SK-N-SH (cell line): ENCODE data around the gene LRGUK. TPM values are rescaled to one million over a fixed set of nuclear protein-coding genes. Genes with fewer than 3 reads are reported as not detected.
A peak's percentile ranks its signal among the peaks of the same experiment; 100 is the strongest.

Experiments
- CTCF ChIA-PET: fragments of 300-600, 350-600 bp; formaldehyde crosslinking; extraction: SDS; loops from one replicate; lab custom pipeline; 2021; lab: Yijun Ruan, JAX
- POLR2A ChIA-PET: fragments of 350-600 bp; sonication (Branson Sonifier 250); formaldehyde crosslinking; extraction: SDS; loops from one replicate; lab custom pipeline; 2020; ENCODE audit warnings: antibody characterized with exemption, inconsistent platforms; lab: Yijun Ruan, JAX
- DNase-seq: peaks from one replicate; pipeline ENCODE4 v3.0.0; 2012
- H2AFZ ChIP-seq: fragments of 200-600 bp; sonication (generic); 2 replicates; pipeline ENCODE4 v1.8.1; 2016; ENCODE audit warnings: antibody characterized with exemption, mild to moderate bottlenecking, low read depth
- H3F3A ChIP-seq: fragments of 200-600 bp; sonication (generic); replicated peaks from 2 replicates; pipeline ENCODE3; 2016; ENCODE audit warnings: antibody characterized with exemption, mild to moderate bottlenecking; ENCODE audit not compliant: insufficient read depth
- H3K27ac ChIP-seq, 2 experiments: fragments of 200-500 bp in 1 of 2; fragments of 200-600 bp in 1 of 2; sonication (Bioruptor generic) in 1 of 2; sonication (generic), shearing (Covaris generic) in 1 of 2; 2 replicates each; pipeline versions ENCODE4 v1.5.1 to v1.6.1; 2014 to 2016; ENCODE audit warnings: low read depth in 2 of 2, inconsistent platforms in 1 of 2, low read length in 1 of 2, mild to moderate bottlenecking in 1 of 2, mixed read lengths in 1 of 2
- H3K27me3 ChIP-seq: fragments of 200-600 bp; sonication (generic), shearing (Covaris generic); 2 replicates; pipeline ENCODE4 v1.6.1; 2016; ENCODE audit warnings: mixed run types; ENCODE audit not compliant: insufficient read depth
- H3K36me3 ChIP-seq, 2 experiments: fragments of 200-500 bp in 1 of 2; fragments of 200-600 bp in 1 of 2; sonication (Bioruptor generic) in 1 of 2; sonication (generic) in 1 of 2; replicated peaks in 1 of 2; 2 replicates each; pipeline versions ENCODE3 to v1.5.1; 2014 to 2016; ENCODE audit warnings: low read length in 1 of 2, mild to moderate bottlenecking in 1 of 2; ENCODE audit not compliant: insufficient read depth in 2 of 2, control insufficient read depth in 1 of 2
- H3K4me1 ChIP-seq, 2 experiments: fragments of 200-500 bp in 1 of 2; fragments of 200-600 bp in 1 of 2; sonication (Bioruptor generic) in 1 of 2; sonication (generic), shearing (Covaris generic) in 1 of 2; 2 replicates each; pipeline versions ENCODE4 v1.5.1 to v1.6.1; 2014 to 2016; ENCODE audit warnings: low read depth in 1 of 2, low read length in 1 of 2, mixed run types in 1 of 2; ENCODE audit not compliant: insufficient read depth in 2 of 2, control insufficient read depth in 1 of 2
- H3K4me2 ChIP-seq: fragments of 200-600 bp; sonication (generic), shearing (Covaris generic); 2 replicates; pipeline ENCODE4 v1.6.1; 2017; ENCODE audit warnings: mixed run types
- H3K4me3 ChIP-seq, 2 experiments: fragments of 200-500 bp in 1 of 2; fragments of 200-600 bp in 1 of 2; sonication (Bioruptor generic) in 1 of 2; sonication (generic), shearing (Covaris generic) in 1 of 2; 2 replicates each; pipeline versions ENCODE4 v1.5.1 to v1.8.1; 2014 to 2016; ENCODE audit warnings: low read depth in 2 of 2, inconsistent platforms in 1 of 2, low read length in 1 of 2, mild to moderate bottlenecking in 1 of 2, mixed read lengths in 1 of 2, moderate library complexity in 1 of 2
- H3K79me2 ChIP-seq: fragments of 200-600 bp; sonication (generic); 2 replicates; pipeline ENCODE4 v1.8.1; 2017; ENCODE audit warnings: mild to moderate bottlenecking; ENCODE audit not compliant: insufficient read depth
- H3K9ac ChIP-seq: fragments of 200-600 bp; sonication (generic); 2 replicates; pipeline ENCODE4 v1.6.1; 2017; ENCODE audit warnings: mixed run types
- H3K9me2 ChIP-seq: fragments of 200-600 bp; sonication (generic); 2 replicates; pipeline ENCODE4 v1.6.1; 2017; ENCODE audit warnings: mixed run types
- H3K9me3 ChIP-seq: fragments of 200-600 bp; sonication (generic); 2 replicates; pipeline ENCODE4 v1.6.1; 2017; ENCODE audit warnings: mixed run types, mild to moderate bottlenecking, moderate library complexity
- H4K20me1 ChIP-seq: fragments of 200-600 bp; sonication (generic); 2 replicates; pipeline ENCODE4 v1.6.1; 2017; ENCODE audit warnings: mild to moderate bottlenecking, mixed run types; ENCODE audit not compliant: insufficient read depth
- ELF1 ChIP-seq: IDR thresholded peaks from 2 replicates; pipeline ENCODE4 v1.4.0; 2012
- EP300 ChIP-seq, 2 experiments: IDR thresholded peaks; 2 replicates each; pipeline versions ENCODE4 v1.4.0 to v1.6.1; 2012; ENCODE audit warnings: borderline replicate concordance in 1 of 2, low read depth in 1 of 2, low read length in 1 of 2
- FOSL2 ChIP-seq: IDR thresholded peaks from 2 replicates; pipeline ENCODE4 v1.4.0; 2012; ENCODE audit warnings: low read depth, mild to moderate bottlenecking, moderate library complexity, borderline replicate concordance
- FOXJ3 ChIP-seq: sonication (generic); formaldehyde crosslinking; IDR thresholded peaks from 2 replicates; pipeline ENCODE4 v1.5.1; 2020; ENCODE audit warnings: mild to moderate bottlenecking, missing genetic modification reagents
- GATA2 ChIP-seq: sonication (generic); formaldehyde crosslinking; IDR thresholded peaks from 2 replicates; pipeline ENCODE4 v1.5.0; 2020; ENCODE audit warnings: mild to moderate bottlenecking, missing genetic modification reagents
- MEF2A ChIP-seq: IDR thresholded peaks from 2 replicates; pipeline ENCODE4 v1.4.0; 2012; ENCODE audit warnings: low read depth, borderline replicate concordance
- RAD21 ChIP-seq: IDR thresholded peaks from 2 replicates; pipeline ENCODE4 v1.6.1; 2012; ENCODE audit warnings: mild to moderate bottlenecking, low read length
- RCOR1 ChIP-seq: fragments of 150-350 bp; IDR thresholded peaks from 2 replicates; pipeline ENCODE4 v1.6.1; 2017; ENCODE audit warnings: antibody characterized with exemption, low read length
- RXRA ChIP-seq: IDR thresholded peaks from 2 replicates; pipeline ENCODE4 v1.4.0; 2012; ENCODE audit warnings: low read depth, mild to moderate bottlenecking, borderline replicate concordance
- SMC3 ChIP-seq: IDR thresholded peaks from 2 replicates; pipeline ENCODE4 v1.6.1; 2012; ENCODE audit warnings: low read depth, low read length, improper control_type of control experiment
- TAF1 ChIP-seq: IDR thresholded peaks from 2 replicates; pipeline ENCODE4 v1.6.1; 2012; ENCODE audit warnings: low read depth, mild to moderate bottlenecking, low read length, moderate library complexity, borderline replicate concordance
- TEAD4 ChIP-seq: IDR thresholded peaks from 2 replicates; pipeline ENCODE4 v1.4.0; 2012; ENCODE audit warnings: mild to moderate bottlenecking, borderline replicate concordance; ENCODE audit not compliant: insufficient read depth
- YY1 ChIP-seq: IDR thresholded peaks from 2 replicates; pipeline ENCODE4 v1.4.0; 2012; ENCODE audit warnings: low read depth, mild to moderate bottlenecking
- WGBS: methylation state at CpG from one replicate; pipeline ENCODE4 v1.1.6; 2017; ENCODE audit warnings: low lambda C conversion rate; 5-methylcytosine and 5-hydroxymethylcytosine counted together
- polyA plus RNA-seq, 3 experiments: library from polyadenylated mRNA; depleted of rRNA; stranded (reverse); fragments of >200 nt; gene quantifications; 2 replicates each; pipeline ENCODE4 v1.2.3, GENCODE V29; 2012
- TF ChIP-seq, protein P1 (sequence below): IDR thresholded peaks from 2 replicates; pipeline ENCODE4; 2012
- TF ChIP-seq, protein P2 (sequence below): IDR thresholded peaks from 2 replicates; pipeline ENCODE4 v1.4.0; 2012; ENCODE audit warnings: low read depth, borderline replicate concordance
- TF ChIP-seq, protein P3 (sequence below): IDR thresholded peaks from 2 replicates; pipeline ENCODE4 v1.6.1; 2012; ENCODE audit warnings: mild to moderate bottlenecking, low read depth, low read length, moderate library complexity

The LRGUK gene
- polyA plus RNA-seq, 1 of the 3 experiments (the other 2 are of a cell fraction), result 1.5 TPM

DNA sequence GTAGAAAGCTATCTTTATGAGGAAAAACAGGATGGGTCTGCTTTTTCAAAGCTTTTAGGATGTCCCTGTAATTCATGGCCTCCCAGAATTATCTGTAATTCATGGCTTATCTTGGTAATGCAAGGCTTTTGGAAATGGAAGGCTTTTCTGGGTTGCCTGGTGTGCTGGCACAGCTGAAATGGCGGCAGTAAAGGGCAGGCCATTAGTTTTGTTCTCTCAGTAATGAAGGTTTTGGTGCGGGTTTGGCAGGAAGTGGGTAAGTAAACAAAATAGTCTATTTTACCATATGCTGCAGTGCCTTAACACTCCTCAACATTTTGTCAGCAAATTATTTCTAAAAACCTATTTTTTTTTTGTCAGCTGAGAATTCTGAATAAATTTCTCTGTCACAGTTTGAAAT is 69.3 kb downstream of the LRGUK start:
- peak; percentile 27 for DNase-seq
- no peaks in the 10 kb centered on the region for H3K9me3 ChIP-seq
- no peak overlapping the region for H3K9ac ChIP-seq
- H3K4me3 ChIP-seq, result no peak overlapping the region
- H3K36me3 ChIP-seq, result no peaks in the 10 kb centered on the region
- H3F3A ChIP-seq, result no peaks in the 10 kb centered on the region
- H3K79me2 ChIP-seq, result no peaks in the 10 kb centered on the region
- no peaks in the 10 kb centered on the region for H4K20me1 ChIP-seq
- H3K27me3 ChIP-seq, result no peaks in the 10 kb centered on the region
- no peaks in the 10 kb centered on the region for H3K9me2 ChIP-seq
- ChIA-PET POLR2A (no interaction called here), CTCF (interaction anchor here (0.8 to 1.7 kb wide), 4 partner anchors 11 to 1140 kb away, joined by 3 to 8 read pairs (median 4); no protein-coding TSS in a partner anchor)
- peak overlapping the region in 1 of 2 experiments; percentile 82; a peak in 2 of 4 replicates for H3K27ac ChIP-seq
- H3K4me1 ChIP-seq, result peaks cover 0 to 10% of the 10 kb centered on the region in 2 experiments; a peak in 2 of 4 replicates
- H2AFZ ChIP-seq, result no peak overlapping the region
- no peak overlapping the region for H3K4me2 ChIP-seq
- 82% methylated on average over 2 of the region's 2 CpGs for WGBS
- no peak for TF ChIP-seq GATA2 (CRISPR knock-in tag)
- peak in 1 of 2 experiments; percentile 65; a peak in 1 of 4 replicates for TF ChIP-seq EP300 (IDR thresholded peaks at IDR 0.05; ENCODE audit: borderline replicate concordance in 1 of 2, low read depth in 1 of 2, low read length in 1 of 2)
- TF ChIP-seq RCOR1, result peak; percentile 16; the same call in 1 of the 2 replicates
- no peak for TF ChIP-seq YY1
- TF ChIP-seq, all 33 proteins: peak for 2

- no peak for DNase-seq
Measured at GRCh38 chr7:134197345-134197744, 70.2 kb downstream of the LRGUK start.

DNA sequence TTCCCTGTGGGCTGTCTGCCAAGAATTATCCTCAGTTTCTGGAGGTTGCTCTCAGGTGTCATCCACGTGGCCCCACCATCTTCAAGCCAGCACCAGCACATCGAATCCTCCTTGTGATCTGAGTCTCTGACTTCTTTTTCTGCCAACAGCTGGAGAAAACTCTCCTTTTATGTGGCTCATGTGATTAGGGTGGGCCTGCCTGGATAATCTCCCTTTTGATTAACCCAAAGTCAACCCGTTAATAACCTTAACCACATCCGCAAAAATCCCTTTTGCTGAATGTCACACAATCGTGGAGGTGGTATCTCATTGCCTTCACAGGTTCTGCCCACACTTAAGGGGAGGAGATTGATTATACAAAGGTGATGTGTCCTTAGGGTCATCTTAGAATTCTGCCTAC is 73.8 kb downstream of the LRGUK start:
- H3K4me2 ChIP-seq, result no peak overlapping the region
- 69% methylated on average over 5 of the region's 5 CpGs for WGBS
- H3K4me1 ChIP-seq, result peaks cover 0 to 8% of the 10 kb centered on the region in 2 experiments; a peak in 2 of 4 replicates
- H3K27me3 ChIP-seq, result no peaks in the 10 kb centered on the region
- ChIA-PET POLR2A (no interaction called here), CTCF (no interaction called here)
- no peaks in the 10 kb centered on the region for H3K79me2 ChIP-seq
- peaks cover 0 to 3% of the 10 kb centered on the region in 2 experiments for H3K36me3 ChIP-seq
- H4K20me1 ChIP-seq, result no peaks in the 10 kb centered on the region
- H3F3A ChIP-seq, result no peaks in the 10 kb centered on the region
- no peak overlapping the region for H3K9ac ChIP-seq
- H2AFZ ChIP-seq, result no peak overlapping the region
- H3K27ac ChIP-seq, result no peak overlapping the region
- no peaks in the 10 kb centered on the region for H3K9me2 ChIP-seq
- no peak overlapping the region for H3K4me3 ChIP-seq
- DNase-seq, result no peak
- H3K9me3 ChIP-seq, result no peaks in the 10 kb centered on the region
- TF ChIP-seq SMC3 (no peak), MEF2A (no peak), RXRA (no peak), FOSL2 (no peak), ELF1 (no peak), RCOR1 (no peak), EP300 (IDR thresholded peaks at IDR 0.05; ENCODE audit: borderline replicate concordance in 1 of 2, low read depth in 1 of 2, low read length in 1 of 2) (no peak), FOXJ3 (CRISPR knock-in tag) (no peak), TAF1 (no peak)
- TF ChIP-seq, protein P1, sequence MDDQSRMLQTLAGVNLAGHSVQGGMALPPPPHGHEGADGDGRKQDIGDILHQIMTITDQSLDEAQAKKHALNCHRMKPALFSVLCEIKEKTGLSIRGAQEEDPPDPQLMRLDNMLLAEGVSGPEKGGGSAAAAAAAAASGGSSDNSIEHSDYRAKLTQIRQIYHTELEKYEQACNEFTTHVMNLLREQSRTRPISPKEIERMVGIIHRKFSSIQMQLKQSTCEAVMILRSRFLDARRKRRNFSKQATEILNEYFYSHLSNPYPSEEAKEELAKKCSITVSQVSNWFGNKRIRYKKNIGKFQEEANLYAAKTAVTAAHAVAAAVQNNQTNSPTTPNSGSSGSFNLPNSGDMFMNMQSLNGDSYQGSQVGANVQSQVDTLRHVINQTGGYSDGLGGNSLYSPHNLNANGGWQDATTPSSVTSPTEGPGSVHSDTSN, result no peak
- TF ChIP-seq, protein P2, sequence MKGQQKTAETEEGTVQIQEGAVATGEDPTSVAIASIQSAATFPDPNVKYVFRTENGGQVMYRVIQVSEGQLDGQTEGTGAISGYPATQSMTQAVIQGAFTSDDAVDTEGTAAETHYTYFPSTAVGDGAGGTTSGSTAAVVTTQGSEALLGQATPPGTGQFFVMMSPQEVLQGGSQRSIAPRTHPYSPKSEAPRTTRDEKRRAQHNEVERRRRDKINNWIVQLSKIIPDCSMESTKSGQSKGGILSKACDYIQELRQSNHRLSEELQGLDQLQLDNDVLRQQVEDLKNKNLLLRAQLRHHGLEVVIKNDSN, result no peak
- TF ChIP-seq, protein P3, sequence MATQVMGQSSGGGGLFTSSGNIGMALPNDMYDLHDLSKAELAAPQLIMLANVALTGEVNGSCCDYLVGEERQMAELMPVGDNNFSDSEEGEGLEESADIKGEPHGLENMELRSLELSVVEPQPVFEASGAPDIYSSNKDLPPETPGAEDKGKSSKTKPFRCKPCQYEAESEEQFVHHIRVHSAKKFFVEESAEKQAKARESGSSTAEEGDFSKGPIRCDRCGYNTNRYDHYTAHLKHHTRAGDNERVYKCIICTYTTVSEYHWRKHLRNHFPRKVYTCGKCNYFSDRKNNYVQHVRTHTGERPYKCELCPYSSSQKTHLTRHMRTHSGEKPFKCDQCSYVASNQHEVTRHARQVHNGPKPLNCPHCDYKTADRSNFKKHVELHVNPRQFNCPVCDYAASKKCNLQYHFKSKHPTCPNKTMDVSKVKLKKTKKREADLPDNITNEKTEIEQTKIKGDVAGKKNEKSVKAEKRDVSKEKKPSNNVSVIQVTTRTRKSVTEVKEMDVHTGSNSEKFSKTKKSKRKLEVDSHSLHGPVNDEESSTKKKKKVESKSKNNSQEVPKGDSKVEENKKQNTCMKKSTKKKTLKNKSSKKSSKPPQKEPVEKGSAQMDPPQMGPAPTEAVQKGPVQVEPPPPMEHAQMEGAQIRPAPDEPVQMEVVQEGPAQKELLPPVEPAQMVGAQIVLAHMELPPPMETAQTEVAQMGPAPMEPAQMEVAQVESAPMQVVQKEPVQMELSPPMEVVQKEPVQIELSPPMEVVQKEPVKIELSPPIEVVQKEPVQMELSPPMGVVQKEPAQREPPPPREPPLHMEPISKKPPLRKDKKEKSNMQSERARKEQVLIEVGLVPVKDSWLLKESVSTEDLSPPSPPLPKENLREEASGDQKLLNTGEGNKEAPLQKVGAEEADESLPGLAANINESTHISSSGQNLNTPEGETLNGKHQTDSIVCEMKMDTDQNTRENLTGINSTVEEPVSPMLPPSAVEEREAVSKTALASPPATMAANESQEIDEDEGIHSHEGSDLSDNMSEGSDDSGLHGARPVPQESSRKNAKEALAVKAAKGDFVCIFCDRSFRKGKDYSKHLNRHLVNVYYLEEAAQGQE, result no peak

More at GRCh38 chr7:134197345-134197744, 70.2 kb downstream of the LRGUK start:
- 76% methylated on average over 2 of the region's 2 CpGs for WGBS
- peaks cover 0 to 10% of the 10 kb centered on the region in 2 experiments; a peak in 2 of 4 replicates for H3K4me1 ChIP-seq
- ChIA-PET POLR2A (no interaction called here), CTCF (interaction anchor here (0.9 to 1.7 kb wide), 2 partner anchors 56 to 1141 kb away, joined by 3 to 8 read pairs; no protein-coding TSS in a partner anchor)
- H3K9me2 ChIP-seq, result no peaks in the 10 kb centered on the region
- H3K4me3 ChIP-seq, result no peak overlapping the region
- H4K20me1 ChIP-seq, result no peaks in the 10 kb centered on the region
- H3K27ac ChIP-seq, result no peak overlapping the region
- no peak overlapping the region for H2AFZ ChIP-seq
- TF ChIP-seq TEAD4 (no peak), SMC3 (no peak), RAD21 (peak; percentile 13; the same call in 1 of the 2 replicates), RXRA (no peak), GATA2 (CRISPR knock-in tag) (no peak)
- no peaks in the 10 kb centered on the region for H3K9me3 ChIP-seq
- H3K4me2 ChIP-seq, result no peak overlapping the region
- H3K36me3 ChIP-seq, result peaks cover 0 to 3% of the 10 kb centered on the region in 2 experiments
- no peaks in the 10 kb centered on the region for H3K27me3 ChIP-seq
- no peaks in the 10 kb centered on the region for H3K79me2 ChIP-seq
- H3F3A ChIP-seq, result no peaks in the 10 kb centered on the region
- no peak overlapping the region for H3K9ac ChIP-seq
